GM18526 (cell line): ENCODE measurements around the gene LDLRAD4.

ENCODE experiments used
- POLR2A ChIP-seq: IDR thresholded peaks from 3 replicates; pipeline ENCODE4 v1.6.1; 2011; ENCODE audit not compliant: insufficient read length; ENCODE audit errors: extremely low read depth

The LDLRAD4 gene

DNA sequence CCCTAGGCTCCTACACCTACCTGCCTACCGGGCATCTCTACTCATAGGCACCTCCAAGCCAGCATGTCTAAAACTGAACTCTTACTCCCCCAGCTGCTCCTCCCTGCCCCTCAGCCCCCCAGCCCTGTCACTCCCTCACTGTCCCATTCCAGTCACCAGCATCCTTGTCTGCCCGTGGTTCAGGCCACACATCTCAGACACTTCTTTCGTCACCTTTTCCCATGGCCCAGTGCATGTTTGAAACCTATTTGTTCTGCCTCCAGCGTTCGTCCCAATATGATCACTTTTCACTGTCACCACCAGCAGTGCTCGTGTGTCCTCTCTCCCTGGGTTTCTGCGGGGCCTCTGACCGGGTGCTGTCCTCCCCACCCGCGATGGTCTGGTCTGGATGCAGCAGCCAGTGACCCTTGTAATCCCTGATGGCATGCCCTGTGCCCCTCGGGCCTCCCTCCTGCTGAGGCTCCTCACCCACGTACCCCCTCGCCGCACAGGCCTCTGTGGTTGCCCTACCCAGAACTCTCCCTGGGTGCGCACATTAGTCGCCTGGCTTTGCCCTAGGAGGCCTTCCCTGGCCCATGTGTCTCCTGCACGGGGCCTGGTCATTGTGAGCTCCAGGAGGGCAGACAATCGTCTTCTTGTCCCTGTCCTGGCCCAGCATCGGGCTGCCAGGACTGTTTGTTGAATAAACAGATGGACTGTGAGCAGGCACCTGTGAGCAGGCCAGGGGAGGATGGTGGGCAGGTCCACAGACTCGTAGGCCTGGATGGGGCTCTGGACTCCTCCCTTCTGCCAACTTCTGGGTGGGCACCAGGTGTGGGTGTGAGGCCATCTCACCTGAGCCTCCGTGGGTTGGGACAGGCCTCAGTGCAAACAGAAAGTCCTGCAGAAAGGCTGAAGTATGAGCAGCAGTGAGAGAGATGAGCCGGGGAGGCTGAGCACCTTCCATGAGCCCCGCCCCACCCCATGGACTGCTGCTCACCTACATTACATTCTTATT lies 15.5 kb downstream of the LDLRAD4 start:
- TF ChIP-seq POLR2A, result no peak

- no peak for TF ChIP-seq POLR2A
Observed at GRCh38 chr18:13235421-13235831, 16.9 kb downstream of the LDLRAD4 start.

- no peak for TF ChIP-seq POLR2A
Observed at GRCh38 chr18:13235981-13236380, 17.4 kb downstream of the LDLRAD4 start.

DNA sequence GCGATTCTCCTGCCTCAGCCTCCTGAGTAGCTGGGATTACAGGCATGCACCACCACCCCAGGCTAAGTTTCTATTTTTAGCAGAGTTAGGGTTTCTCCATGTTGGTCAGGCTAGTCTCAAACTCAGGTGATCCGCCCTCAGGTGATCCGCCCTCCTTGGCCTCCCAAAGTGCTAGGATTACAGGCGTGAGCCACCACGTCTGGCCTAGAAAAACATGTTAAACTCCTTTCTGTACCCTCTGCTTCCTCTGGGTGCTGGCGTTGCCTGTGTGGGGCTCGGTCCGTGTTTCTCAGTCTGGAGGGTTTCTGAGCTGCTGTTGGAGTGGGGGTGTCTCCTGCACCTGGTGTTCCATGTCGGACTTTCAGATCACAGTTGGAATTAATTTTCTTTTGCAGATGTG lies 17.9 kb downstream of the LDLRAD4 start:
- TF ChIP-seq POLR2A, result no peak

GRCh38 chr18:13237073-13237472 lies 18.5 kb downstream of the LDLRAD4 start:
- no peak for TF ChIP-seq POLR2A

- no peak for TF ChIP-seq POLR2A
Observed at GRCh38 chr18:13237641-13238040, 19.1 kb downstream of the LDLRAD4 start.

- no peak for TF ChIP-seq POLR2A
Observed at GRCh38 chr18:13239171-13239956, 20.8 kb downstream of the LDLRAD4 start.

GRCh38 chr18:13240060-13240725 lies 21.6 kb downstream of the LDLRAD4 start:
- TF ChIP-seq POLR2A, result no peak

DNA sequence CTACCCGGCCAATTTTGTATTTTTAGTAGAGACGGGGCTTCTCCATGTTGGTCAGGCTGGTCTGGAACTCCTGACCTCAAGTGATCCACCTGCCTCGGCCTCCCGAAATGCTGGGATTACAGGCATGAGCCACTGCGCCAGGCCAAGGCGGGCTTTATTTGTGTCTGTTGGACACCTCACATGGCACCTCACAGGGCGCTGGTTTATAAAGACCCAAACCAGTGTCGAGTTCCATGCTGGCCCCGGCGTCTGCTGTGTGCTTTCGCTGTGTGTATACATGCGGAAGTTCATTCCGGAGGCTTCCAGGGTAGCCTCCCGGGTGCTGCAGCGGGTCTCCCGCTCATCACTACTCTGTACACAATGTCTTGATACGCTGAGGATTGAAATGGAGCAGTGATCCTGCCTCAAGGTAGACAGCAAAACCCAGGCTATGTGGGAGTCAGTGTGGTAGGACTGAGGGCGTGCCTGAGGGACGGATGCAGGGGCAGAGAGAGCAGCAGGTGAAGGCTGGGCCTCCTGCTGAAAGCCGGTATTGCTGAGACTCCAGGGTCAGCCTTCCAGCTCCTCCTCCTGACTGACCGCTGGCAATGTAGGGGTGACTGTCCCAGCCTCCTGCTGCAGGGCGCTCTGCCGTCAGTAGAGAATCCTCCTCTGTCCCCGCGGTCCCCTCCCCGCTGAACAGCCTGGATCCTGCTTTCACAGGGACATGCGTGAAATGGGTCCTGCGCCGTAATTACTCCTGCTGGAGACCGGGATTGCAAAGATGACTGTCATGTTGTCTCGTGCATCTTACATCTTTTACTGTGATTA lies 22.7 kb downstream of the LDLRAD4 start:
- no peak for TF ChIP-seq POLR2A

DNA sequence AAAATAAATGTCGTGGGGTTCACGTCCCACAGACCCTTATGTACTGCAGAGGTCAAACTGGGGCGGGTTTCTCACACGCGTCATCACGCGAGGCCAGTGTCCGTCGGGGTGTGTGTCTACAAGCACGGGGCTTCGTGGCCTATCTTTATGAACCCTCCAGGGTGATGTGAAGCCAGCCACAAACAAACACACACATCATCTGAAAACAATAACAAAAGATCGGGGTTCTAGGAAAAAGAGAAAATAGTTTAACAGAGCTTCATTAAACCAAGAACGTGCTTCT lies 23.3 kb downstream of the LDLRAD4 start:
- no peak for TF ChIP-seq POLR2A

DNA sequence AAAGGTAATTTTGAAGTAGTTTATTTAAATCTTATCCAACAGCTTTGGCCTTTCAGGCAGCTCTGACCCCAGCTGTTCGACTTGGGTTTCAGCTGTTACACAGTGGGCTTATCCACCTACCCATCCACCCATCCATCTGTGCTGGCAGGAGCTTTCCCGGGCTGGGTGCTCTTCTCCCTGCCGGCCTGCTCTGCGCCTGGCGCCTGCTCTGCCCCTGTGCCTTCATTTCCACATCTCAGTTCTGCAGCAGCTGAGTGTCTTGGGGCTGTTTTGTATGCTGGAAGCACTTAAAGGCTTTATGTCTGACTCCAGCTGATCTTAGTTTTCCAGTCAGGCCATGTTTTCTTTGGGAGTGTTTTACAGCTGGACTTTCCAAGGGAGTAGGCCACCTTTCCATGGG lies 24.2 kb downstream of the LDLRAD4 start:
- no peak for TF ChIP-seq POLR2A

DNA sequence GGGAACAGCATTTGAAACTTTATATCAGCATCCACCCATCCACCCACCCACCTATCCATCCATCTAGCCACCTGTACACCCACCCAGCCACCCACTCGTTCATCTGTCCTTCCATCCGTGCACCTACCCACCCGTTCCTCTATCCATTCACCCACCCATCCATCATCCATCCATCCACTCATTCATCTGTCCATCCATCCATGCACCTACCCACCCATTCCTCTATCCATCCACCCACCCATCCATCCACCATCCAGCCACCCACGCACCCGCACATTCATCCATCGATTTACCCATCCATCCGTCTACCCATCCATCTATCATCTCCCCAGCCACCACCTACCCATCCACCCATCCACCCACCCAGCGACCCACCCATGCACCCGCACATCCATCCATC lies 24.8 kb downstream of the LDLRAD4 start:
- no peak for TF ChIP-seq POLR2A

DNA sequence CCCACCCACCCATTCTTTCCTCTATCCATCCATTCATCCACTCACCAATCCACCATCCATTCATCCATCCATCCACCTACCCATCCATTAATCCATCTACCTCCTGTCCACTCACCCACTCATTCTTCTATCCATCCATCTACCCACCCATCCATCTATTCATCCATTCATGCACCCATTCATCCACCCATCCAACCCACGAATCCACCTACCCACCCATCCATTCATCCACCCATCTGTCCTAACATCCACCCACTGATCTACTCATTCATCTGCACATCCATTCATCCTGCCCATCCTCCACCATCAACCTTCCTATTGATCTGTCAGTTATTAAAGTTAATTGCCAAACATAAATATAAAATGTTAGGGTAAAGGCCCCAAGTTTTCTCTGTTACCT lies 25.6 kb downstream of the LDLRAD4 start:
- no peak for TF ChIP-seq POLR2A

GRCh38 chr18:13245481-13246000 lies 27.0 kb downstream of the LDLRAD4 start:
- TF ChIP-seq POLR2A, result no peak

DNA sequence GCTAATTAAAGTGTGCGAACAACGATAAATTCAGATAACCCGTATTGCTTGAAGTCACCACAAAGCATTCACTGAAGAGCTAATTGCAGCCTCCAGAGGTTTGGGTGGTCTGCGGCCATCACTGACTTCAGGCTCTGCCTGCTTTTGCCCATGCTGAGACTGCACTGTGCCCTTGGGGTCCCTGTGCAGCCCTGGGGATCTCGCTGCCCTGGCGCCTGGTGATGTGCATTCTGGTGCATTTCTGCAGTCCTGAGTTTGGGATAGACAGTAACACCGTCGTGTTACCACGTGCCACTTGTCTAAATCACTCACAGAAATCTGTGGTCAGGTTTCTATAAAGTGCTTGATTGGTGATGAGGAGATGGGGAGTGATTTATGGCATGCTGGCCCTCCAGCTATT lies 27.6 kb downstream of the LDLRAD4 start:
- TF ChIP-seq POLR2A, result no peak

DNA sequence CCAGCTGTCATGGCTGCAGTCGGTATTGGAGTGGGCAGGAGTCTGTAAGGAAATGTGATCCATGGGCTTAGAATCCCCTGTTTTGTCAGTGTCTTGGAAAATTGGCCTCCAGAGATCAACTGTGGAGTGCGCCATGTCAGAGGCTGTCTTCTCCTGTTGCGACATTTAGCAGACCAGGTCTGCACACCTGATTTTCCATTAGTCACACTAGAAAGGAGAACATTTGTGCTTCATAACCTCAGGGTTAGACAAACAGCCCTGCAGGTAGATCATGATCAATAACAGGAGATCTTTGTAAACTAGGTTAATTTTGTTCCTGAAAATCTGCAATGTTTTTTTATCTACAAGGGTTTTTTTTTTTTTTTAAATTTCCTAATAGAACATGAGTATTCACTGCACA lies 28.0 kb downstream of the LDLRAD4 start:
- no peak for TF ChIP-seq POLR2A
